GM23338 (cell line): Measurements from ENCODE around the gene THAP5. TPM values are rescaled to one million over a fixed set of nuclear protein-coding genes. Genes with fewer than 3 reads are reported as not detected.

Source experiments
- ATAC-seq: fragments of 200-7000 bp; cut with Tn5 transposase; 3 replicates; pipeline ENCODE4 v1.9.1; 2020
- DNase-seq: peaks from one replicate; pipeline ENCODE4 v3.0.0-alpha.2; 2015; ENCODE audit warnings: low spot score
- H2AFZ ChIP-seq: fragments of 200-600 bp; sonication (generic); 2 replicates; pipeline ENCODE4 v1.8.0; 2016; ENCODE audit warnings: antibody characterized with exemption, mild to moderate bottlenecking, moderate library complexity
- H3F3A ChIP-seq: fragments of 200-600 bp; sonication (generic); replicated peaks from 2 replicates; pipeline ENCODE4 v1.8.0; 2017; ENCODE audit warnings: antibody characterized with exemption, mixed run types, low read depth
- H3K27ac ChIP-seq: fragments of 200-600 bp; sonication (generic); 2 replicates; pipeline ENCODE4 v1.6.1; 2016; ENCODE audit warnings: low read depth
- H3K27me3 ChIP-seq: fragments of 200-600 bp; sonication (generic); 2 replicates; pipeline ENCODE4 v1.8.0; 2016; ENCODE audit warnings: mild to moderate bottlenecking, mixed run types, moderate library complexity; ENCODE audit not compliant: insufficient read depth
- H3K36me3 ChIP-seq: fragments of 200-600 bp; sonication (generic); 2 replicates; pipeline ENCODE4 v1.8.0; 2016; ENCODE audit warnings: mild to moderate bottlenecking; ENCODE audit not compliant: insufficient read depth
- H3K4me1 ChIP-seq: fragments of 200-600 bp; sonication (generic); 2 replicates; pipeline ENCODE4 v1.8.0; 2016; ENCODE audit warnings: mild to moderate bottlenecking, moderate library complexity; ENCODE audit not compliant: insufficient read depth
- H3K4me2 ChIP-seq: fragments of 200-600 bp; sonication (generic); 2 replicates; pipeline ENCODE4 v1.7.1; 2017; ENCODE audit warnings: mixed run types
- H3K4me3 ChIP-seq: fragments of 200-600 bp; sonication (generic); 2 replicates; pipeline ENCODE4 v1.6.1; 2016; ENCODE audit warnings: mixed run types
- H3K79me2 ChIP-seq: fragments of 200-600 bp; sonication (generic); replicated peaks from 2 replicates; pipeline ENCODE4 v1.8.0; 2017; ENCODE audit warnings: mild to moderate bottlenecking; ENCODE audit not compliant: insufficient read depth
- H3K9me2 ChIP-seq: fragments of 200-600 bp; sonication (generic); 2 replicates; pipeline ENCODE4 v1.8.0; 2017; ENCODE audit not compliant: insufficient read depth
- H4K20me1 ChIP-seq: fragments of 200-600 bp; sonication (generic); replicated peaks from 2 replicates; pipeline ENCODE4 v1.8.0; 2017; ENCODE audit warnings: mild to moderate bottlenecking; ENCODE audit not compliant: insufficient read depth
- H3K27ac Mint-ChIP-seq: 2 replicates; pipeline ENCODE4 v1.8.0; 2020; ENCODE audit warnings: inconsistent platforms, mild to moderate bottlenecking, moderate library complexity, mixed read lengths
- H3K27me3 Mint-ChIP-seq: 3 replicates; pipeline ENCODE4 v1.8.0; 2022; ENCODE audit warnings: low read depth, mild to moderate bottlenecking, moderate library complexity, mixed read lengths, inconsistent platforms; ENCODE audit not compliant: insufficient read depth, poor library complexity
- H3K36me3 Mint-ChIP-seq: 3 replicates; pipeline ENCODE4 v1.8.0; 2021; ENCODE audit warnings: low read depth, mild to moderate bottlenecking, inconsistent platforms, moderate library complexity, mixed read lengths
- H3K4me1 Mint-ChIP-seq: 3 replicates; pipeline ENCODE4 v1.8.0; 2020; ENCODE audit warnings: mild to moderate bottlenecking, inconsistent platforms, mixed read lengths
- H3K4me3 Mint-ChIP-seq: 3 replicates; pipeline ENCODE4 v1.8.0; 2021; ENCODE audit warnings: moderate library complexity, mild to moderate bottlenecking, inconsistent platforms, mixed read lengths
- H3K9me3 Mint-ChIP-seq: 3 replicates; pipeline ENCODE4 v1.8.0; 2020; ENCODE audit warnings: moderate library complexity, mild to moderate bottlenecking, inconsistent platforms, mixed read lengths
- CREB1 ChIP-seq: fragments of 250-450 bp; sonication (Bioruptor Pico); IDR thresholded peaks from 2 replicates; pipeline ENCODE4 v1.5.0; 2020; ENCODE audit warnings: low read depth, mild to moderate bottlenecking, moderate library complexity
- CTCF ChIP-seq, 2 experiments: fragments of 200-600 bp in 1 of 2; sonication (generic) in 1 of 2; conservative IDR thresholded peaks; 2 replicates each; pipeline versions ENCODE4 v1.5.1 to v1.6.1; 2016 to 2017; ENCODE audit warnings: antibody characterized with exemption in 2 of 2, low read depth in 2 of 2, mild to moderate bottlenecking in 2 of 2, moderate library complexity in 1 of 2
- ETS1 ChIP-seq: IDR thresholded peaks from 2 replicates; pipeline ENCODE4 v1.6.1; 2016; ENCODE audit warnings: antibody characterized with exemption
- EZH2phosphoT487 ChIP-seq: fragments of 200-600 bp; sonication (generic); IDR thresholded peaks from one replicate; pipeline ENCODE4 v1.8.1; 2018; ENCODE audit warnings: antibody characterized with exemption; ENCODE audit not compliant: unreplicated experiment
- JUNB ChIP-seq: IDR thresholded peaks from one replicate; pipeline ENCODE4 v1.6.1; 2016; ENCODE audit warnings: antibody characterized with exemption; ENCODE audit not compliant: unreplicated experiment
- NANOG ChIP-seq: IDR thresholded peaks from 2 replicates; pipeline ENCODE4 v1.6.1; 2016; ENCODE audit warnings: antibody characterized with exemption, borderline replicate concordance
- POLR2AphosphoS5 ChIP-seq: IDR thresholded peaks from 2 replicates; pipeline ENCODE4 v1.6.1; 2016; ENCODE audit warnings: antibody characterized with exemption, low read depth
- STAT1 ChIP-seq: IDR thresholded peaks from one replicate; pipeline ENCODE4 v1.6.1; 2016; ENCODE audit warnings: antibody characterized with exemption; ENCODE audit not compliant: unreplicated experiment
- ZNF462 ChIP-seq: fragments of 250-450 bp; sonication (Bioruptor Pico); IDR thresholded peaks from 2 replicates; pipeline ENCODE4 v1.5.0; 2020; ENCODE audit warnings: mild to moderate bottlenecking, moderate library complexity
- polyA plus RNA-seq: library from polyadenylated mRNA; unstranded; fragments of >200 nt; fragmentation: Nextera tagmentation; extraction: Ambion mirVana; gene quantifications from 2 replicates; pipeline ENCODE4 v1.2.1, GENCODE V29; 2016
- total RNA-seq: library from RNA; depleted of rRNA; stranded (reverse); fragments of >200 nt; shearing (Covaris generic); gene quantifications from 2 replicates; pipeline ENCODE4 v1.2.3, GENCODE V29; 2014

Gene THAP5
- total and polyA plus RNA-seq, 2 experiments from 2014 or later: 18.2 to 32.3 TPM

- TF ChIP-seq CTCF (conservative IDR thresholded peaks at IDR 0.05; ENCODE audit: low read depth in 2 of 2) (no peak), STAT1 (no peak), ETS1 (no peak), EZH2phosphoT487 (no peak)
Observed at GRCh38 chr7:108533712-108534111, 35.8 kb downstream of the THAP5 start (continued).

- peaks cover 16% of the 10 kb centered on the region for H3K4me1 ChIP-seq
- no peak overlapping the region for H3K4me3 Mint-ChIP-seq
- H3K27me3 Mint-ChIP-seq: no peaks in the 10 kb centered on the region
- H3K4me1 Mint-ChIP-seq: peaks cover 12% of the 10 kb centered on the region
- peaks cover 9% of the 10 kb centered on the region for H3K79me2 ChIP-seq
- no peak overlapping the region for H2AFZ ChIP-seq
- H3K27ac Mint-ChIP-seq: no peak overlapping the region
- no peak overlapping the region for H3K4me2 ChIP-seq
- no peak overlapping the region for H3K27ac ChIP-seq
- H3F3A ChIP-seq: peaks cover 8% of the 10 kb centered on the region; the same call in 1 of the 2 replicates
- no peaks in the 10 kb centered on the region for H3K9me3 Mint-ChIP-seq
- ATAC-seq (no peak), DNase-seq (peak; percentile 46)
- no peaks in the 10 kb centered on the region for H3K36me3 Mint-ChIP-seq
- no peaks in the 10 kb centered on the region for H3K9me2 ChIP-seq
- H4K20me1 ChIP-seq: no peaks in the 10 kb centered on the region
- H3K4me3 ChIP-seq: no peak overlapping the region
- H3K36me3 ChIP-seq: no peaks in the 10 kb centered on the region
- H3K27me3 ChIP-seq: no peaks in the 10 kb centered on the region
- no peak for TF ChIP-seq JUNB
- TF ChIP-seq STAT1: no peak
- no peak for TF ChIP-seq CREB1 (CRISPR knock-in tag)
- no peak for TF ChIP-seq CTCF (conservative IDR thresholded peaks at IDR 0.05; ENCODE audit: low read depth in 2 of 2)
- no peak for TF ChIP-seq NANOG
- no peak for TF ChIP-seq POLR2AphosphoS5
- no peak for TF ChIP-seq EZH2phosphoT487
- TF ChIP-seq ETS1: no peak
- TF ChIP-seq ZNF462 (CRISPR knock-in tag): no peak
Observed at GRCh38 chr7:108529341-108529740, 40.2 kb downstream of the THAP5 start.
